GM06990 (cell line): ENCODE data around the gene RARRES1.

Experiments used
- DNase-seq: peaks from one replicate; pipeline ENCODE4 v3.0.0-alpha.2; 2011; ENCODE audit not compliant: insufficient read length; ENCODE audit errors: extremely low read depth
- H3K27me3 ChIP-seq: replicated peaks from 2 replicates; pipeline ENCODE4 v1.6.0; 2011; ENCODE audit warnings: low read length; ENCODE audit not compliant: control insufficient read depth, insufficient read depth
- H3K36me3 ChIP-seq: 2 replicates; pipeline ENCODE4 v1.5.1; 2011; ENCODE audit warnings: low read length; ENCODE audit not compliant: control insufficient read depth, insufficient read depth
- H3K4me3 ChIP-seq: replicated peaks from 2 replicates; pipeline ENCODE4 v1.5.1; 2011; ENCODE audit warnings: low read depth, mild to moderate bottlenecking, control low read depth, low read length
- CTCF ChIP-seq: IDR thresholded peaks from 2 replicates; pipeline ENCODE4 v1.5.1; 2011; ENCODE audit warnings: low read length, control low read depth, mild to moderate bottlenecking, inconsistent platforms; ENCODE audit not compliant: insufficient read depth, poor library complexity, severe bottlenecking

The RARRES1 gene

GRCh38 chr3:158737976-158738615 is 5.8 kb upstream of the RARRES1 start:
- Histone ChIP-seq H3K27me3 (no peaks in the 10 kb centered on the region), H3K4me3 (no peak overlapping the region), H3K36me3 (no peaks in the 10 kb centered on the region)
- DNase-seq, result no peak
- TF ChIP-seq CTCF, result no peak

GRCh38 chr3:158737410-158737809 is 5.2 kb upstream of the RARRES1 start:
- no peak for DNase-seq

GRCh38 chr3:158735296-158736033 is 3.2 kb upstream of the RARRES1 start:
- no peak overlapping the region for H3K4me3 ChIP-seq
- no peak for TF ChIP-seq CTCF
- no peak for DNase-seq
- H3K27me3 ChIP-seq, result no peaks in the 10 kb centered on the region
- H3K36me3 ChIP-seq, result no peaks in the 10 kb centered on the region

More at GRCh38 chr3:158737410-158737809, 5.2 kb upstream of the RARRES1 start:
- Histone ChIP-seq H3K36me3 (no peaks in the 10 kb centered on the region), H3K4me3 (no peak overlapping the region), H3K27me3 (no peaks in the 10 kb centered on the region)
- no peak for TF ChIP-seq CTCF

- Histone ChIP-seq H3K4me3 (no peak overlapping the region), H3K36me3 (no peaks in the 10 kb centered on the region), H3K27me3 (no peaks in the 10 kb centered on the region)
- DNase-seq, result no peak
- TF ChIP-seq CTCF, result no peak
These were observed 1.4 kb upstream of the RARRES1 start for GRCh38 chr3:158733656-158734055.

- no peaks in the 10 kb centered on the region for H3K27me3 ChIP-seq
- H3K4me3 ChIP-seq, result no peak overlapping the region
- no peaks in the 10 kb centered on the region for H3K36me3 ChIP-seq
- TF ChIP-seq CTCF, result no peak
- DNase-seq, result no peak
These were observed 571 bp upstream of the RARRES1 start for GRCh38 chr3:158732856-158733200.
